ENCODE data around the gene CDC27. TPM values are rescaled to one million over a fixed set of nuclear protein-coding genes. Genes with fewer than 3 reads are reported as not detected.
"Not testable (repeated sequence)": the region's sequence is repeated elsewhere in the genome, so short reads cannot be mapped to it uniquely, and the experiment has no call there.

CDC27 gene
- total and polyA plus RNA-seq, 9 donors: 20.5 to 76.8 (median 51.7) TPM

DNA sequence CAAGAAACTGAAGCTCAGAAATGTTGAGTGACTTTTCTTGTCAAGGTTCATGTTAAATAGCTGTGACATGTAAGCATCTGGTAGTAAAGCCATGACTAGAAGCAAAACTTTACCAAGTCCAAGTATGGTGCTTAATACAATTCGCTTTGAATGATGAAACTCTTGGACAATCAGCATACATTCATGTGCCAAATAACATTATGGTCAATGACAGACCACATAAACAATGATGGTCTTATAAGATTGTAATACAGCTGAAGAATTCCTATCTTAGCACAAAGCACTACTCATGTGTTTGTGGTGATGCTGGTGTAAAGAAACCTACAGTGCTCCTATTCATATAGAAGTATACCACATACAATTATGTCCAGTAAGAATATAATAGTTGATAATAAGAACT is 112.9 kb downstream of the CDC27 start:
- no peaks in the 10 kb centered on the region for H3K4me1 ChIP-seq (ENCODE audit: insufficient read depth)
- no peak overlapping the region for H3K27ac ChIP-seq
- H3K27me3 ChIP-seq: no peaks in the 10 kb centered on the region
- DNase-seq: no peak
- WGBS, 3 donors: 92 to 100% (median 95%) methylated on average over 1 of the region's 1 CpG
- intact Hi-C loops (cut with DNase I): no loop called here
- no peaks in the 10 kb centered on the region for H3K9me3 ChIP-seq
- TF ChIP-seq POLR2A (IDR thresholded peaks at IDR 0.05) (no peak), EP300 (IDR thresholded peaks at IDR 0.05) (no peak)
- TF ChIP-seq, protein P1, sequence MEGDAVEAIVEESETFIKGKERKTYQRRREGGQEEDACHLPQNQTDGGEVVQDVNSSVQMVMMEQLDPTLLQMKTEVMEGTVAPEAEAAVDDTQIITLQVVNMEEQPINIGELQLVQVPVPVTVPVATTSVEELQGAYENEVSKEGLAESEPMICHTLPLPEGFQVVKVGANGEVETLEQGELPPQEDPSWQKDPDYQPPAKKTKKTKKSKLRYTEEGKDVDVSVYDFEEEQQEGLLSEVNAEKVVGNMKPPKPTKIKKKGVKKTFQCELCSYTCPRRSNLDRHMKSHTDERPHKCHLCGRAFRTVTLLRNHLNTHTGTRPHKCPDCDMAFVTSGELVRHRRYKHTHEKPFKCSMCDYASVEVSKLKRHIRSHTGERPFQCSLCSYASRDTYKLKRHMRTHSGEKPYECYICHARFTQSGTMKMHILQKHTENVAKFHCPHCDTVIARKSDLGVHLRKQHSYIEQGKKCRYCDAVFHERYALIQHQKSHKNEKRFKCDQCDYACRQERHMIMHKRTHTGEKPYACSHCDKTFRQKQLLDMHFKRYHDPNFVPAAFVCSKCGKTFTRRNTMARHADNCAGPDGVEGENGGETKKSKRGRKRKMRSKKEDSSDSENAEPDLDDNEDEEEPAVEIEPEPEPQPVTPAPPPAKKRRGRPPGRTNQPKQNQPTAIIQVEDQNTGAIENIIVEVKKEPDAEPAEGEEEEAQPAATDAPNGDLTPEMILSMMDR (IDR thresholded peaks at IDR 0.05): no peak
- H3K4me3 ChIP-seq: no peak overlapping the region
- no peaks in the 10 kb centered on the region for H3K36me3 ChIP-seq

DNA sequence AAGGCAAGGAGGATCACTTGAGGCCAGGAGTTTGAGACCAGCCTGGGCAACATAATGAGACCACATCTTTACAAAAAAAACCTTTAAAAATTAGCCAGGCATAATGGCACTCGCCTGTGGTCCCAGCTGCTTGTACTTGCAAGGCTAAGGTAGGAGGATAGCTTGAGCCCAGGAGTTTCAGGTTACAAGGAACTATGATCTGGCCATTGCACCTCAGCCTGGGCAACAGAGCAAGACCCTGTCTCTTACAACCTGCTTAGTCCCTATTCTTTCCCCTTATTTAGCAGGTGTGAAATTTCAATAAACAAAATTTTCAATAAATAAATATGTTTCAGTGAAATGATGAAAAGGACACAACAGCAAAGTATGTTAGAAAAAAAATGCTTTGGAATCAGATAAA is 114.7 kb downstream of the CDC27 start:
- DNase-seq; intact Hi-C loops (cut with DNase I): not testable (repeated sequence)
- 77 to 81% (median 78%) methylated on average over 1 of the region's 1 CpG for WGBS, 3 donors

DNA sequence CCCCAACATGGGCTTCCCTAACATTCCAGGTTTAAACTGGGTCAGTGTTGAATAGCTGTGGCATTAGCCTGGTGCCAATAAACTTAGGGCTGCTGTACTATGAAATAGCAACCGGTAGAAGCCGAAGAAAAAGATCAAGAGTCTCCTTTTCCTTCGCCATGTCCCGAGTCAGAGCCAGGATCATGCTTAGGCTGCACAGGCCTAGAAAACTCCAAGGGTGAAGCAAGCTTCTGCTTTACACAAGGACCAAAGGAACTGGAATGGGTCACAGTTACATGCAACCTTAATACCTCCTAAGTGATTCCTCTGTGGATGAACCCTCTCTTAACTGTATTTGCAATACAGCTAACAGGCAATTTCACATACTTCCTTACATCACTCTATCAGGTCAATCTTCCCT is 115.5 kb downstream of the CDC27 start:
- intact Hi-C loops (cut with DNase I); DNase-seq; H3K27me3 ChIP-seq; H3K4me1 ChIP-seq (ENCODE audit: insufficient read depth); H3K4me3 ChIP-seq; H3K27ac ChIP-seq; H3K9me3 ChIP-seq; H3K36me3 ChIP-seq: not testable (repeated sequence)
- WGBS, 3 donors: 88 to 94% (median 93%) methylated on average over 4 of the region's 4 CpGs

More for the DNA sequence above, 114.7 kb downstream of the CDC27 start:
- not testable (repeated sequence) for H3K9me3 ChIP-seq; H3K27ac ChIP-seq; H3K27me3 ChIP-seq; H3K36me3 ChIP-seq; H3K4me3 ChIP-seq; H3K4me1 ChIP-seq (ENCODE audit: insufficient read depth)

DNA sequence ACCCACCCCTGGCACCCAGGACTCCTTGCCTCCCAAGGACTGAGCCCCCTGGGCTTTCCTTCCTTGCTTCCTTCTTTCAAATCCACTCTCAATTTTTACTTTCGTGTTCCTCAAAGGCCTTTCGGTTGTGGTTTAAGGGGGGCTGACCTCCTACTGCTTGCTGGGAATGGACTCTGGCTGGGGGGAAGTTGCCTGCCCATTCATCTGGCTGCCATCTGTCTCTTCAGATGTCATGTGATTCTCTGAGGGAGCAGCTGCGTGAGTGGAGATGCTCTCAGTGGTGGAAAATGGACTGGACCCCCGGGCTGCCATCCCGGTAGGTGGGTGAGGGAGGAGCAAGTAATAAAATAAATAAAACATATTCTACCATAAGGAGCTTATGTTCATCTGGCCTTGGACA is 116.2 kb downstream of the CDC27 start:
- DNase-seq: no peak
- H3K4me3 ChIP-seq: no peak overlapping the region
- no peak overlapping the region for H3K27ac ChIP-seq
- WGBS, 3 donors: 71 to 81% (median 79%) methylated on average over 5 of the region's 5 CpGs
- TF ChIP-seq POLR2A (IDR thresholded peaks at IDR 0.05) (no peak), EP300 (IDR thresholded peaks at IDR 0.05) (no peak)
- TF ChIP-seq, protein P1 (IDR thresholded peaks at IDR 0.05): no peak
- intact Hi-C loops (cut with DNase I): no loop called here
- no peaks in the 10 kb centered on the region for H3K9me3 ChIP-seq
- H3K4me1 ChIP-seq (ENCODE audit: insufficient read depth): no peaks in the 10 kb centered on the region
- no peaks in the 10 kb centered on the region for H3K27me3 ChIP-seq
- no peaks in the 10 kb centered on the region for H3K36me3 ChIP-seq

DNA sequence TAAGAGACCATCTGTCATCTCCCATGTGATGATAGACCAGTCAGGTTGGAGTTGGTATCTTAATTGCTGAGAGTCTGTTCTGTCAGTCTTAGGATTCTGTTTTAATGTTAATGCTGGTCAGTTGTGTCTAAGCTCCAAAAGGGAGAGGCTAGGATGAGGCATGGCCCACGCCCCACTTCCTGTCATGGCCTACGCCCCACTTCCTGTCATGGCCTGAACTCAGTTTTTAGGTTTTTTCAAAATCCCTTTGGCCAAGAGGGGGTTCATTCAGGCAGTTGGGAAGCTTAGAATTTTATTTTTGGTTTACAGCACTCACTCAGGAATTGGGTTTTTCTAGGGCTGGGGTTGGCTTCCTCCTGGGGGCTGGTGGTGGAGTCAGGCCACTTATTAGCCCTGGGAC is 117.9 kb downstream of the CDC27 start:
- 86 to 96% (median 93%) methylated on average over 2 of the region's 2 CpGs for WGBS, 3 donors

DNA sequence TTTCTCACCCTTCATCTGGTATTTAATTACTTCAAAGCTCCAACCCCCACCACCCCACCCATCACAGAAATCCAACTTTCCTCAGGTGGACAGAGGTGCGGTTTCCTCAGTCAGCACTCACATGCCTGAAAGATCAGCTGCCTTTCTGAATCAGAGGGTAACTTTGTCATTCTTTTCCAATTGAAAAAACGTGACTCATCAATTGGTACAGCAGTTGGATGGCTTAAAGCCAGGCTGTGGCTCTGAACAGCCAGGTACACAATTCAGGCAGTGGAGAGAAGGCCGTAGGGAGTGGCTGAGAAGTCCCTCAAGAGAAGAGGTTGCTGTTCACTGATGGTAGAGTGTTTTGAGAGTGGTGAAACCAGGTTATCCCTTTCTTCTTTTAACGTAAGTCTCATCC is 118.8 kb downstream of the CDC27 start:
- WGBS, 3 donors: 74 to 86% (median 78%) methylated on average over 4 of the region's 4 CpGs
- not testable (repeated sequence) for DNase-seq

More for the DNA sequence above, 117.9 kb downstream of the CDC27 start:
- H3K4me3 ChIP-seq; H3K27me3 ChIP-seq; H3K27ac ChIP-seq; intact Hi-C loops (cut with DNase I); H3K36me3 ChIP-seq; DNase-seq; H3K9me3 ChIP-seq; H3K4me1 ChIP-seq (ENCODE audit: insufficient read depth): not testable (repeated sequence)

More for the DNA sequence above, 118.8 kb downstream of the CDC27 start:
- H3K27me3 ChIP-seq; H3K36me3 ChIP-seq; H3K4me3 ChIP-seq; H3K9me3 ChIP-seq; H3K4me1 ChIP-seq (ENCODE audit: insufficient read depth); intact Hi-C loops (cut with DNase I); H3K27ac ChIP-seq: not testable (repeated sequence)

Other genes with a start within 250 kb of the CDC27 start
- gene RPRML, start 210.0 kb downstream of the CDC27 start, total RNA-seq: under 1 TPM in 1 of 7 donors, not detected in 6; 0.69 TPM
- not detected for gene RPRML, start 210.0 kb downstream of the CDC27 start, polyA plus RNA-seq
- under 1 TPM in 2 of 7 donors, not detected in 5; 0.33 to 0.79 TPM for gene MYL4, start 20.1 kb upstream of the CDC27 start, total RNA-seq
- gene MYL4, start 20.1 kb upstream of the CDC27 start, polyA plus RNA-seq: under 1 TPM; 0.28 to 0.41 TPM
- 1 to 10 TPM; 1.7 to 7.7 (median 2.9) TPM for gene ITGB3, start 64.5 kb upstream of the CDC27 start, total RNA-seq
- 1 to 10 TPM; 2.8 to 9.4 TPM for gene ITGB3, start 64.5 kb upstream of the CDC27 start, polyA plus RNA-seq
- gene EFCAB13, start 134.7 kb upstream of the CDC27 start, total RNA-seq: 10 to 100 TPM in 1 of 7 donors, 1 to 10 TPM in 6; 6.4 to 11.5 (median 9.3) TPM
- gene EFCAB13, start 134.7 kb upstream of the CDC27 start, polyA plus RNA-seq: 1 to 10 TPM; 3.2 to 9.1 TPM